A549 (cell line): Measurements from ENCODE around the gene PAQR8. TPM values are rescaled to one million over a fixed set of nuclear protein-coding genes. Genes with fewer than 3 reads are reported as not detected.

Source experiments
- ATAC-seq, 2 experiments: fragments of 200-7000 bp in 1 of 2; fragments of >200 bp in 1 of 2; cut with Nextera tagmentation in 1 of 2; cut with Tn5 transposase in 1 of 2; 3 replicates each; pipeline versions ENCODE4 v1.8.0 to v1.9.1; 2018 to 2020; ENCODE audit warnings: mild to moderate bottlenecking in 1 of 2, moderate library complexity in 1 of 2
- CTCF ChIA-PET: fragments of 300-600 bp; sonication (Branson Sonifier 250); formaldehyde crosslinking; extraction: SDS; loops from one replicate; lab custom pipeline; 2021; ENCODE audit warnings: antibody characterized with exemption, inconsistent platforms; lab: Yijun Ruan, JAX
- POLR2A ChIA-PET: fragments of 350-600 bp; formaldehyde crosslinking; extraction: SDS; loops from one replicate; lab custom pipeline; 2021; ENCODE audit warnings: antibody characterized with exemption, inconsistent platforms; lab: Yijun Ruan, JAX
- DNase-seq, 2 experiments: peaks; one replicate each; pipeline versions ENCODE4 v3.0.0 to v3.0.0-alpha.2; 2011 to 2016; ENCODE audit warnings: low read depth in 1 of 2, low spot score in 1 of 2
- FAIRE-seq: peaks from 2 replicates; lab custom pipeline; 2011; peaks lifted over from hg19 to GRCh38; lab: Jason Lieb, UNC
- H3K27ac ChIP-seq, 2 experiments: fragments of >200 bp; sonication (Bioruptor Twin); formaldehyde crosslinking; 3 replicates each; pipeline ENCODE4 v1.5.1; 2016 to 2017
- H3K4me1 ChIP-seq: fragments of >200 bp; sonication (Bioruptor Twin); formaldehyde crosslinking; 3 replicates; pipeline ENCODE4 v1.6.1; 2016
- H3K4me2 ChIP-seq: fragments of >200 bp; sonication (Bioruptor Twin); formaldehyde crosslinking; 3 replicates; pipeline ENCODE4 v1.6.1; 2016
- H3K4me3 ChIP-seq: fragments of >200 bp; sonication (Bioruptor Twin); formaldehyde crosslinking; 3 replicates; pipeline ENCODE4 v1.5.1; 2016
- H3K9me3 ChIP-seq: fragments of >200 bp; sonication (Bioruptor Twin); formaldehyde crosslinking; 3 replicates; pipeline ENCODE4 v1.6.1; 2016
- CEBPB ChIP-seq, 2 experiments: fragments of >200 bp in 1 of 2; sonication (Bioruptor Twin) in 1 of 2; formaldehyde crosslinking in 1 of 2; IDR thresholded peaks; 2 replicates each; pipeline ENCODE4 v1.6.1; 2012 to 2016
- CHD4 ChIP-seq: fragments of 200-600 bp; sonication (generic); IDR thresholded peaks from 2 replicates; pipeline ENCODE4 v1.6.1; 2016; ENCODE audit warnings: antibody characterized with exemption, mild to moderate bottlenecking, borderline replicate concordance
- EP300 ChIP-seq, 2 experiments: fragments of >200 bp; sonication (Bioruptor Twin); formaldehyde crosslinking; IDR thresholded peaks; 2 replicates in 1 of 2; 3 replicates in 1 of 2; pipeline ENCODE4 v1.6.1; 2016 to 2017
- FOSB ChIP-seq: fragments of 250-450 bp; sonication (Bioruptor Pico); IDR thresholded peaks from 2 replicates; pipeline ENCODE4 v1.5.0; 2020; ENCODE audit warnings: mild to moderate bottlenecking, moderate library complexity
- FOXS1 ChIP-seq: fragments of 250-450 bp; sonication (Bioruptor Pico); IDR thresholded peaks from 2 replicates; pipeline ENCODE4 v1.5.0; 2020; ENCODE audit warnings: mild to moderate bottlenecking, moderate library complexity
- GATA3 ChIP-seq: IDR thresholded peaks from 2 replicates; pipeline ENCODE4 v1.6.1; 2012; ENCODE audit warnings: borderline replicate concordance
- HOXB5 ChIP-seq: fragments of 250-450 bp; sonication (Bioruptor Pico); IDR thresholded peaks from 2 replicates; pipeline ENCODE4 v1.5.0; 2020; ENCODE audit warnings: mild to moderate bottlenecking, moderate library complexity
- JUN ChIP-seq, 2 experiments: fragments of >200 bp; sonication (Bioruptor Twin); formaldehyde crosslinking; IDR thresholded peaks; 2 replicates in 1 of 2; 3 replicates in 1 of 2; pipeline ENCODE4 v1.6.1; 2016 to 2017
- MYC ChIP-seq: IDR thresholded peaks from 2 replicates; pipeline ENCODE4 v1.6.1; 2012; ENCODE audit warnings: mild to moderate bottlenecking, inconsistent platforms, low read length, improper control_type of control experiment, borderline replicate concordance
- NPAS2 ChIP-seq: fragments of 250-450 bp; sonication (Bioruptor Pico); IDR thresholded peaks from 2 replicates; pipeline ENCODE4 v1.8.0; 2022; ENCODE audit warnings: mild to moderate bottlenecking, moderate library complexity, borderline replicate concordance
- POLR2AphosphoS2 ChIP-seq: conservative IDR thresholded peaks from 2 replicates; pipeline ENCODE4 v1.6.1; 2012; ENCODE audit warnings: low read length, improper control_type of control experiment, inconsistent platforms
- RCOR1 ChIP-seq: fragments of 150-350 bp; IDR thresholded peaks from 2 replicates; pipeline ENCODE4 v1.6.1; 2014; ENCODE audit warnings: antibody characterized with exemption, low read length, low read depth
- RFX5 ChIP-seq: fragments of 450-650 bp; IDR thresholded peaks from 2 replicates; pipeline ENCODE4 v1.7.1; 2014; ENCODE audit warnings: antibody characterized with exemption, mild to moderate bottlenecking, moderate library complexity
- RNF2 ChIP-seq: fragments of 200-600 bp; sonication (generic); IDR thresholded peaks from 2 replicates; pipeline ENCODE4 v1.6.1; 2016; ENCODE audit warnings: low read depth, mild to moderate bottlenecking, antibody characterized with exemption, moderate library complexity, borderline replicate concordance
- SMC3 ChIP-seq: fragments of >200 bp; sonication (Bioruptor Twin); formaldehyde crosslinking; IDR thresholded peaks from 3 replicates; pipeline ENCODE4 v1.6.1; 2018; ENCODE audit warnings: inconsistent platforms
- SREBF2 ChIP-seq: fragments of 450-650 bp; IDR thresholded peaks from 2 replicates; pipeline ENCODE4 v1.6.1; 2014; ENCODE audit warnings: mild to moderate bottlenecking, moderate library complexity
- ZFP36 ChIP-seq: fragments of 450-650 bp; IDR thresholded peaks from 2 replicates; pipeline ENCODE4 v1.6.1; 2014; ENCODE audit warnings: borderline replicate concordance; ENCODE audit not compliant: partially characterized antibody
- WGBS: methylation state at CpG from one replicate; pipeline ENCODE4 v1.1.6; 2017; ENCODE audit errors: missing lambda C conversion rate; 5-methylcytosine and 5-hydroxymethylcytosine counted together
- polyA plus RNA-seq, 4 experiments: library from polyadenylated mRNA; depleted of rRNA in 3 of 4; stranded (reverse); fragments of >200 nt; fragmentation: RNase III in 1 of 4; extraction: RNeasy Plus Mini Kit Qiagen cat#74134 plus additional on column Dnase treatment in 1 of 4; gene quantifications; 2 replicates in 3 of 4; 3 replicates in 1 of 4; pipeline ENCODE4 v1.2.3, GENCODE V29; 2011 to 2017
- TF ChIP-seq, protein P1 (sequence below): fragments of 250-450 bp; sonication (Bioruptor Pico); IDR thresholded peaks from 2 replicates; pipeline ENCODE4 v1.5.0; 2020; ENCODE audit warnings: low read depth, mild to moderate bottlenecking, moderate library complexity
- TF ChIP-seq, protein P2 (sequence below): IDR thresholded peaks from 2 replicates; pipeline ENCODE4 v1.6.1; 2012
- TF ChIP-seq, protein P3 (sequence below): fragments of 150-350 bp; IDR thresholded peaks from 2 replicates; pipeline ENCODE4 v1.6.1; 2014; ENCODE audit warnings: low read depth, mild to moderate bottlenecking, low read length
- TF ChIP-seq, protein P4 (sequence below): fragments of >200 bp; sonication (Bioruptor Twin); formaldehyde crosslinking; IDR thresholded peaks from 2 replicates; pipeline ENCODE4 v1.6.1; 2016

The PAQR8 gene
- polyA plus RNA-seq, 2 of the 4 experiments (the other 2 are of a cell fraction) = 0.80 to 1.2 TPM

DNA sequence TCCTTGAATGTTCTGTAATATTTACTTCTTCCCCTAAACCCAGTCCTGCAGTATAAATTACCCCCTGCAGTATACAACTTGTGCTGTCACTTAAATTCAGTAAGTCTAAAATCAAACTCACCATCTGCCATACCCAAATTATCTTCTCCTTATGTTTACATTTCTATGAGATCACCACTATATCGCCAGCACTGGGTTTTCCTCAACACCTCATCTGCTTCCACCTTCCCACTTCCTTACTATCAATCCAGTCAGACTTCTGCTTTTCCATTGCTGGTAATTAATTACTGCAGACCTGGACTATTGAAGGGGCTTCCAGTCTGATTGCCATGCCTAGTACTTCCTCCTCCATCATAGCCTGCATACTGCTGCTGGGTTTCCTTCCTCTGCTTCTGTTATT, 73.4 kb downstream of the PAQR8 start:
- FAIRE-seq = no peak
- no peak for TF ChIP-seq JUN (IDR thresholded peaks at IDR 0.05)
- no peak for TF ChIP-seq SREBF2
- TF ChIP-seq, protein P1, sequence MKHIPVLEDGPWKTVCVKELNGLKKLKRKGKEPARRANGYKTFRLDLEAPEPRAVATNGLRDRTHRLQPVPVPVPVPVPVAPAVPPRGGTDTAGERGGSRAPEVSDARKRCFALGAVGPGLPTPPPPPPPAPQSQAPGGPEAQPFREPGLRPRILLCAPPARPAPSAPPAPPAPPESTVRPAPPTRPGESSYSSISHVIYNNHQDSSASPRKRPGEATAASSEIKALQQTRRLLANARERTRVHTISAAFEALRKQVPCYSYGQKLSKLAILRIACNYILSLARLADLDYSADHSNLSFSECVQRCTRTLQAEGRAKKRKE (CRISPR knock-in tag) = no peak
- no peak for TF ChIP-seq NPAS2 (CRISPR knock-in tag)
- no peak for TF ChIP-seq FOSB (CRISPR knock-in tag)
- no peak for TF ChIP-seq RFX5
- no peak for TF ChIP-seq GATA3
- TF ChIP-seq CHD4 = no peak
- no peak for TF ChIP-seq MYC
- TF ChIP-seq, protein P2, sequence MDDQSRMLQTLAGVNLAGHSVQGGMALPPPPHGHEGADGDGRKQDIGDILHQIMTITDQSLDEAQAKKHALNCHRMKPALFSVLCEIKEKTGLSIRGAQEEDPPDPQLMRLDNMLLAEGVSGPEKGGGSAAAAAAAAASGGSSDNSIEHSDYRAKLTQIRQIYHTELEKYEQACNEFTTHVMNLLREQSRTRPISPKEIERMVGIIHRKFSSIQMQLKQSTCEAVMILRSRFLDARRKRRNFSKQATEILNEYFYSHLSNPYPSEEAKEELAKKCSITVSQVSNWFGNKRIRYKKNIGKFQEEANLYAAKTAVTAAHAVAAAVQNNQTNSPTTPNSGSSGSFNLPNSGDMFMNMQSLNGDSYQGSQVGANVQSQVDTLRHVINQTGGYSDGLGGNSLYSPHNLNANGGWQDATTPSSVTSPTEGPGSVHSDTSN = no peak
- no peak for TF ChIP-seq EP300 (IDR thresholded peaks at IDR 0.05)
- TF ChIP-seq, all 56 proteins: peak for 0
- DNase-seq (no peak), ATAC-seq (no peak)
- WGBS = 59% methylated on average over 1 of the region's 1 CpG
- Histone ChIP-seq H3K9me3 (no peaks in the 10 kb centered on the region), H3K27ac (no peak overlapping the region), H3K4me3 (no peak overlapping the region), H3K4me1 (no peaks in the 10 kb centered on the region), H3K4me2 (no peak overlapping the region)
- POLR2A ChIA-PET = no interaction called here
- CTCF ChIA-PET = no interaction called here

DNA sequence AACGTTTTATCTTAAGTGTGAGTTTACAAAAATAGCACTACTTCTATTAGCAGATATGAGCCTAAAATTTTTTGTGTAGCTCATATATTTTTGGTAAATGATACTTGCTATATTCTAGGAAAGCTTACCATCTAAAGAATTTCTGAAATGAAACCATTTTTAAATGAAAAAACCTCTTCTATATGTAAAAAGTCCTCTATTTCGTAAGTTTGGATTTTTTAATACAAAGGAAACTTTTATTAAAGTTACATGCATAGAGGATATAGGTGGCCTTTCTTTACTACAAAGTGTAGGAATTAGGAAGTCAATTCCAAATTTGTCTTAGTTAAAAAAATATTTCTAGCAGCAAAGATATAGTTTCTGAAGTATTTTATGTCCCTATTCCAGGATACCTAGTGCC, 77.0 kb downstream of the PAQR8 start:
- TF ChIP-seq, protein P3, sequence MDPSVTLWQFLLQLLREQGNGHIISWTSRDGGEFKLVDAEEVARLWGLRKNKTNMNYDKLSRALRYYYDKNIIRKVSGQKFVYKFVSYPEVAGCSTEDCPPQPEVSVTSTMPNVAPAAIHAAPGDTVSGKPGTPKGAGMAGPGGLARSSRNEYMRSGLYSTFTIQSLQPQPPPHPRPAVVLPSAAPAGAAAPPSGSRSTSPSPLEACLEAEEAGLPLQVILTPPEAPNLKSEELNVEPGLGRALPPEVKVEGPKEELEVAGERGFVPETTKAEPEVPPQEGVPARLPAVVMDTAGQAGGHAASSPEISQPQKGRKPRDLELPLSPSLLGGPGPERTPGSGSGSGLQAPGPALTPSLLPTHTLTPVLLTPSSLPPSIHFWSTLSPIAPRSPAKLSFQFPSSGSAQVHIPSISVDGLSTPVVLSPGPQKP = no peak
- WGBS = 84% methylated on average over 2 of the region's 2 CpGs
- H3K4me2 ChIP-seq = no peak overlapping the region
- H3K4me1 ChIP-seq = no peaks in the 10 kb centered on the region
- ChIA-PET POLR2A (no interaction called here), CTCF (interaction anchor here (0.6 kb wide), 1 partner anchor 144 kb away, joined by 3 read pairs; no protein-coding TSS in a partner anchor)
- ATAC-seq (no peak), FAIRE-seq (no peak), DNase-seq (no peak)
- H3K4me3 ChIP-seq = no peak overlapping the region
- no peaks in the 10 kb centered on the region for H3K9me3 ChIP-seq
- H3K27ac ChIP-seq = no peak overlapping the region

DNA sequence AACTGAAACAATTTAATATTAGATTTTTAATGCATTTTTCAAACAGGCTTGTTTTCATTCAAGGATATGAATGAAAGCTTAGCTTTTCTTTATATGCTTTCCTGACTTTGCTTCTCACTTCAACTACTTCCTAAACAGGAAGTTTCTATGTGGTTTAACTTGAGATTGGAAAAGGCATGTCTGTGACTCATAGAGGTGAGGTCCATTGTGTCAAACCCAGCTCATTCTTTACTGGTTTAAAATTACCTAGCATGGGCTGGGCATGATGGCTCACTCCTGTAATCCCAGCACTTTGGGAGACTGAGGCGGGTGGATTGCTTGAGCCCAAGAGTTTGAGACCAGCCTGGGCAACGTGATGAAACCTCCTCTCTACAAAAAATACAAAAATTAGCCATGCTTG, 92.6 kb downstream of the PAQR8 start:
- DNase-seq = no peak
- Histone ChIP-seq H3K4me3 (no peak overlapping the region), H3K27ac (no peak overlapping the region), H3K4me1 (0 out of 3 replicates have a peak, but pooled peaks cover 5% of the 10 kb centered on the region), H3K4me2 (no peak overlapping the region), H3K9me3 (no peaks in the 10 kb centered on the region)
- CTCF ChIA-PET = interaction anchor here (1.0 to 1.9 kb wide), 2 partner anchors 27 to 37 kb away, joined by 4 read pairs; no protein-coding TSS in a partner anchor
- FAIRE-seq = no peak
- POLR2A ChIA-PET = no interaction called here
- 82% methylated on average over 2 of the region's 2 CpGs for WGBS
- TF ChIP-seq NPAS2 (CRISPR knock-in tag) (no peak), RCOR1 (no peak), EP300 (IDR thresholded peaks at IDR 0.05) (no peak), HOXB5 (CRISPR knock-in tag) (no peak), FOXS1 (no peak), CEBPB (IDR thresholded peaks at IDR 0.05) (no peak)
- TF ChIP-seq, protein P4, sequence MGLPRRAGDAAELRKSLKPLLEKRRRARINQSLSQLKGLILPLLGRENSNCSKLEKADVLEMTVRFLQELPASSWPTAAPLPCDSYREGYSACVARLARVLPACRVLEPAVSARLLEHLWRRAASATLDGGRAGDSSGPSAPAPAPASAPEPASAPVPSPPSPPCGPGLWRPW = no peak
- ATAC-seq = no peak

DNA sequence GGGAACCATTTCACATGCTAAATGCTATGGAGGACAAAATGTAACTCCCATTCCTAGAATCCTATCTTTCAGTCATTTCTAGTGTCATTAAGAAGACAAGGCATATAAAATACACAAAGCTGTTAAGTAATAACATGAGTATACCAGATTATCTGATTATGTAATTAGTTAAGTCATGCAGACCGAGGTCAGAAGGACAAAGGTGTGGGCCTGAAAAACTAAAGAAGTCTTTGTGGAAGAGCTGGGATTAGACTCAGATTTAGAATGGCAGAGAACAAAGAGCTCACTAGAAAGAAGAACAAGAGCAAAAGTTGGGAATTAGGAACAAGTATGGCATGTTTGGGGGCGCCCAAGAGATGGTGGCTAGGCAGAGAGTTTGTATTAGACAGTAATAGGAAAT, 95.1 kb downstream of the PAQR8 start:
- no peak overlapping the region for H3K27ac ChIP-seq
- no peak overlapping the region for H3K4me3 ChIP-seq
- TF ChIP-seq MYC (no peak), FOXS1 (no peak), RNF2 (no peak), POLR2AphosphoS2 (no peak), SMC3 (no peak), ZFP36 (no peak), GATA3 (no peak)
- FAIRE-seq (no peak), ATAC-seq (no peak), DNase-seq (no peak)
- POLR2A ChIA-PET = no interaction called here
- 91% methylated on average over 2 of the region's 2 CpGs for WGBS
- H3K4me1 ChIP-seq = 0 out of 3 replicates have a peak, but pooled peaks cover 5% of the 10 kb centered on the region
- CTCF ChIA-PET = interaction anchor here (0.9 kb wide), 1 partner anchor 141 kb away, joined by 3 read pairs; no protein-coding TSS in a partner anchor
- H3K4me2 ChIP-seq = no peak overlapping the region
- no peaks in the 10 kb centered on the region for H3K9me3 ChIP-seq
